OCI-LY1 (cell line): Measurements from ENCODE around the gene DYSF.

Source experiments
- EZH2 ChIP-seq: fragments of 200-600 bp; sonication (generic), shearing (Covaris generic); IDR thresholded peaks from 2 replicates; pipeline ENCODE4 v1.8.0; 2017; ENCODE audit warnings: borderline replicate concordance, mixed run types, mild to moderate bottlenecking, antibody characterized with exemption, low read length, moderate library complexity, mixed read lengths
- TF ChIP-seq, protein P1 (sequence below): fragments of 200-600 bp; sonication (generic), shearing (Covaris generic); IDR thresholded peaks from 2 replicates; pipeline ENCODE4 v1.5.1; 2017; ENCODE audit warnings: mild to moderate bottlenecking, antibody characterized with exemption, low read length, moderate library complexity, mixed read lengths

DNA sequence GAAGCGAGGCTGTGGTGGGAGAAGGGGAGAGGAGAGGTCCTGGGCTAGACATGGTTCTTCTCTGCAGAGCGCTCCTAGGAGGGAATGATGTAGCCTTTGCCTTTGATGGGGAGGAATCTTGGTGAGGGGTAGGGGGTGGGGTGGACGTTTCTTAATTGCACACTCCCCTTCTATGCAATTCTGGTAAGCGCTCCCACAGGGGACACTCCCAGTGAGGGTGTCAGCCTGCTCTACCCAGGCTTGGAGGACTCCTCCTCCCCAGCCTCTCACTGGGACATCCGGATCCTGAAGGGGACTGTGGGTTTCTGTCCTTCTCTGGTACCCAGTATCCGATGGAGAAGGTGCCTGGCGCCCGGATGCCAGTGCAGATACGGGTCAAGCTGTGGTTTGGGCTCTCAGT lies 114.3 kb downstream of the DYSF start:
- TF ChIP-seq, protein P1, sequence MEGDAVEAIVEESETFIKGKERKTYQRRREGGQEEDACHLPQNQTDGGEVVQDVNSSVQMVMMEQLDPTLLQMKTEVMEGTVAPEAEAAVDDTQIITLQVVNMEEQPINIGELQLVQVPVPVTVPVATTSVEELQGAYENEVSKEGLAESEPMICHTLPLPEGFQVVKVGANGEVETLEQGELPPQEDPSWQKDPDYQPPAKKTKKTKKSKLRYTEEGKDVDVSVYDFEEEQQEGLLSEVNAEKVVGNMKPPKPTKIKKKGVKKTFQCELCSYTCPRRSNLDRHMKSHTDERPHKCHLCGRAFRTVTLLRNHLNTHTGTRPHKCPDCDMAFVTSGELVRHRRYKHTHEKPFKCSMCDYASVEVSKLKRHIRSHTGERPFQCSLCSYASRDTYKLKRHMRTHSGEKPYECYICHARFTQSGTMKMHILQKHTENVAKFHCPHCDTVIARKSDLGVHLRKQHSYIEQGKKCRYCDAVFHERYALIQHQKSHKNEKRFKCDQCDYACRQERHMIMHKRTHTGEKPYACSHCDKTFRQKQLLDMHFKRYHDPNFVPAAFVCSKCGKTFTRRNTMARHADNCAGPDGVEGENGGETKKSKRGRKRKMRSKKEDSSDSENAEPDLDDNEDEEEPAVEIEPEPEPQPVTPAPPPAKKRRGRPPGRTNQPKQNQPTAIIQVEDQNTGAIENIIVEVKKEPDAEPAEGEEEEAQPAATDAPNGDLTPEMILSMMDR, result no peak
- TF ChIP-seq EZH2, result no peak
